GM06990 (cell line): Measurements from ENCODE around the gene SMIM14.
"Not testable (repeated sequence)": the region's sequence is repeated elsewhere in the genome, so short reads cannot be mapped to it uniquely, and the experiment has no call there.

Experiments
- DNase-seq: peaks from one replicate; pipeline ENCODE4 v3.0.0-alpha.2; 2011; ENCODE audit not compliant: insufficient read length; ENCODE audit errors: extremely low read depth
- H3K27me3 ChIP-seq: replicated peaks from 2 replicates; pipeline ENCODE4 v1.6.0; 2011; ENCODE audit warnings: low read length; ENCODE audit not compliant: control insufficient read depth, insufficient read depth
- H3K36me3 ChIP-seq: 2 replicates; pipeline ENCODE4 v1.5.1; 2011; ENCODE audit warnings: low read length; ENCODE audit not compliant: control insufficient read depth, insufficient read depth
- H3K4me3 ChIP-seq: replicated peaks from 2 replicates; pipeline ENCODE4 v1.5.1; 2011; ENCODE audit warnings: low read depth, mild to moderate bottlenecking, control low read depth, low read length
- TF ChIP-seq, protein P1 (sequence below): IDR thresholded peaks from 2 replicates; pipeline ENCODE4 v1.5.1; 2011; ENCODE audit warnings: low read length, control low read depth, mild to moderate bottlenecking, inconsistent platforms; ENCODE audit not compliant: insufficient read depth, poor library complexity, severe bottlenecking

The SMIM14 gene

DNA sequence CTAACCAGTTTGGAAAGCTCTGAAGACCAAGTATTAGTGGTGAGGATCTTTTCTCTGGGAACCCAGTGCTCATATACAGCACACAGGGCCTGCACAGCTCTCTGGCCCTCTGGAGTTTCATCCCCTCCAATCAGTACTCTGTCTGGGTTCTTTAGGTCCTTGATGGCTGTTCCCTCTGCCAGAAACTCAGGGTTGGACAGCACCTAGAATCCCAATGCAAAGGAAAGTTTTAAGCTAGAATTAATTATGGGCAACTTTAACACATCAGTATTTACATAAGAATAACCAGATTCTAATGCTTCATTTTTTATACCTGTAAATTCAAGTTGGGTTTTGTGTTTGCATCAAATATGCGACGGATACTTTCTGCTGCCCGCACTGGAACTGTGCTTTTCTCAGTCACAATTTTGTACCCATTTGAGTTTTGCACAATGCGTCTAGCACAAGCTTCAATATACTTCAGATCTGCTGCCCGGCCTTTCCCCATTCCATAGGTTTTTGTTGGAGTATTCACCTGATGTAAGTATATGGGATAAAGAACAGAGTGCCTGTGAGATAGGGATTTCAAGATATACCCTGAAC lies 128.2 kb downstream of the SMIM14 start:
- DNase-seq = no peak
- H3K4me3 ChIP-seq = no peak overlapping the region
- peaks cover 13% of the 10 kb centered on the region for H3K36me3 ChIP-seq
- no peaks in the 10 kb centered on the region for H3K27me3 ChIP-seq
- TF ChIP-seq, protein P1, sequence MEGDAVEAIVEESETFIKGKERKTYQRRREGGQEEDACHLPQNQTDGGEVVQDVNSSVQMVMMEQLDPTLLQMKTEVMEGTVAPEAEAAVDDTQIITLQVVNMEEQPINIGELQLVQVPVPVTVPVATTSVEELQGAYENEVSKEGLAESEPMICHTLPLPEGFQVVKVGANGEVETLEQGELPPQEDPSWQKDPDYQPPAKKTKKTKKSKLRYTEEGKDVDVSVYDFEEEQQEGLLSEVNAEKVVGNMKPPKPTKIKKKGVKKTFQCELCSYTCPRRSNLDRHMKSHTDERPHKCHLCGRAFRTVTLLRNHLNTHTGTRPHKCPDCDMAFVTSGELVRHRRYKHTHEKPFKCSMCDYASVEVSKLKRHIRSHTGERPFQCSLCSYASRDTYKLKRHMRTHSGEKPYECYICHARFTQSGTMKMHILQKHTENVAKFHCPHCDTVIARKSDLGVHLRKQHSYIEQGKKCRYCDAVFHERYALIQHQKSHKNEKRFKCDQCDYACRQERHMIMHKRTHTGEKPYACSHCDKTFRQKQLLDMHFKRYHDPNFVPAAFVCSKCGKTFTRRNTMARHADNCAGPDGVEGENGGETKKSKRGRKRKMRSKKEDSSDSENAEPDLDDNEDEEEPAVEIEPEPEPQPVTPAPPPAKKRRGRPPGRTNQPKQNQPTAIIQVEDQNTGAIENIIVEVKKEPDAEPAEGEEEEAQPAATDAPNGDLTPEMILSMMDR = no peak

- Histone ChIP-seq H3K4me3 (no peak overlapping the region), H3K36me3 (peaks cover 15% of the 10 kb centered on the region), H3K27me3 (no peaks in the 10 kb centered on the region)
- TF ChIP-seq, protein P1 = no peak
- no peak for DNase-seq
Observed at GRCh38 chr4:39505581-39505980, 133.1 kb downstream of the SMIM14 start.

GRCh38 chr4:39504538-39504937 lies 134.1 kb downstream of the SMIM14 start:
- TF ChIP-seq, protein P1 = no peak
- Histone ChIP-seq H3K27me3 (no peaks in the 10 kb centered on the region), H3K4me3 (no peak overlapping the region), H3K36me3 (peaks cover 13% of the 10 kb centered on the region)
- no peak for DNase-seq

- not testable (repeated sequence) for DNase-seq, H3K36me3 ChIP-seq, H3K27me3 ChIP-seq, H3K4me3 ChIP-seq
Observed at GRCh38 chr4:39502664-39503035, 136.0 kb downstream of the SMIM14 start.

- no peak overlapping the region for H3K4me3 ChIP-seq
- no peak for DNase-seq
- peaks cover 7% of the 10 kb centered on the region for H3K36me3 ChIP-seq
- TF ChIP-seq, protein P1 = no peak
- no peaks in the 10 kb centered on the region for H3K27me3 ChIP-seq
Observed at GRCh38 chr4:39502019-39502663, 136.5 kb downstream of the SMIM14 start.

DNA sequence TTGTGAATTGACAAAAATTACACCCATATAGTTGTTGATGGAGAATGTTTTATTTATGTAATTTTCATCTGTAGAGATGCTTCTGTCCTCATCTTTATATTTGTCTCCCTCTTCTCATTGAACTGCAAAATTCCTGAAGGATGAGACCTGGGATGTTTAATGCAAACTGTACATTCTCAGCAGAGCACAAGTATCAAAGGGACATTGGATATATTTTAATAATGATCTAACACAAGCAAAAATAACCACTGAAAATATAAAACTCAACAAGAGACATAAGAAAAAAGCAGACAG lies 140.0 kb downstream of the SMIM14 start:
- peaks cover 4% of the 10 kb centered on the region for H3K36me3 ChIP-seq
- TF ChIP-seq, protein P1 = no peak
- no peak overlapping the region for H3K4me3 ChIP-seq
- no peaks in the 10 kb centered on the region for H3K27me3 ChIP-seq
- DNase-seq = no peak
